GM23248 (cell line): ENCODE results near the gene PLXNB3.

Source experiments
- EZH2 ChIP-seq: fragments of 200-600 bp; sonication (generic); IDR thresholded peaks from 2 replicates; pipeline ENCODE4 v1.6.1; 2018; ENCODE audit warnings: antibody characterized with exemption, mild to moderate bottlenecking; ENCODE audit not compliant: insufficient read depth, poor library complexity, severe bottlenecking
- EZH2phosphoT487 ChIP-seq: fragments of 200-600 bp; sonication (generic); IDR thresholded peaks from 2 replicates; pipeline ENCODE4 v1.6.1; 2018; ENCODE audit warnings: antibody characterized with exemption, moderate library complexity, mild to moderate bottlenecking, low read depth; ENCODE audit not compliant: insufficient read depth

DNA sequence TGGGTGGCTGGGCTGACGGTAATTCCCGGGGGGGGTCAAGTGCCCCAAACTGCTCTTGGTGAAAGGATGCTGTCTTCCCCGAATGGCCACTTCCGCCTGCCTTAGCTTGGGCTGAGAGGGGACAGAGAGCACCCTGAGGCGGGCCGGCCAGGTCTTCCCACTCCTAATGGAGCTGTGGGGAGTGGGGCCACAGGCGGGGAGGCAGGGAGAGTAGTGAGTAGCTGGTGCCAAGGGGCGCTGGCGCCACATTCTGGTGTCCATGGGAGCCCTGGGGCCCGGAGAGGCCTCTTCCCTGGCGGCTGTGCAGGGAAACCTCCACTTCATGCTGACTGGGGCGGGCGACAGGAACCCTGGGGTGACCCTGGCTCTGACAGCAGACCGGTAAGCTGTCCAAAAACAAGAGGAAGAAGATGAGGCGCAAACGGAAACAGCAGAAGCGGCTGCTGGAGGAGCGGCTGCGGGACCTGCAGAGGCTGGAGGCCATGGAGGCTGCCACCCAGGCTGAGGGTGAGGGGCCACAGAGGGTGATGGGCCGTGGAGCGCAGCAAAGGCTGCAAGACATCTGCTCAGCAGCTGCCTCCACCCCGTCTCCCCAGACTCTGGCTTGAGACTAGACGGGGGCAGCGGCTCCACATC, 19.4 kb downstream of the PLXNB3 start:
- TF ChIP-seq EZH2 (no peak), EZH2phosphoT487 (no peak)
